ENCODE data around the gene MXD3.

Gene MXD3

GRCh38 chr5:177357459-177358351 is 46.0 kb upstream of the MXD3 start, which contains the start of gene RGS14:
RGS14 (plus strand) TSS chr5:177357924; CDS start chr5:177358025, 101 bp downstream.
- TF ChIP-seq, protein P1, sequence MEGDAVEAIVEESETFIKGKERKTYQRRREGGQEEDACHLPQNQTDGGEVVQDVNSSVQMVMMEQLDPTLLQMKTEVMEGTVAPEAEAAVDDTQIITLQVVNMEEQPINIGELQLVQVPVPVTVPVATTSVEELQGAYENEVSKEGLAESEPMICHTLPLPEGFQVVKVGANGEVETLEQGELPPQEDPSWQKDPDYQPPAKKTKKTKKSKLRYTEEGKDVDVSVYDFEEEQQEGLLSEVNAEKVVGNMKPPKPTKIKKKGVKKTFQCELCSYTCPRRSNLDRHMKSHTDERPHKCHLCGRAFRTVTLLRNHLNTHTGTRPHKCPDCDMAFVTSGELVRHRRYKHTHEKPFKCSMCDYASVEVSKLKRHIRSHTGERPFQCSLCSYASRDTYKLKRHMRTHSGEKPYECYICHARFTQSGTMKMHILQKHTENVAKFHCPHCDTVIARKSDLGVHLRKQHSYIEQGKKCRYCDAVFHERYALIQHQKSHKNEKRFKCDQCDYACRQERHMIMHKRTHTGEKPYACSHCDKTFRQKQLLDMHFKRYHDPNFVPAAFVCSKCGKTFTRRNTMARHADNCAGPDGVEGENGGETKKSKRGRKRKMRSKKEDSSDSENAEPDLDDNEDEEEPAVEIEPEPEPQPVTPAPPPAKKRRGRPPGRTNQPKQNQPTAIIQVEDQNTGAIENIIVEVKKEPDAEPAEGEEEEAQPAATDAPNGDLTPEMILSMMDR (IDR thresholded peaks at IDR 0.05): no peak
- peaks cover 0 to 16% (median 2%) of the 10 kb centered on the region in 4 donors for H3K4me1 ChIP-seq
- peak within 1 kb of the TSS; percentile 22 to 43 for H3K4me3 ChIP-seq
- no peaks in the 10 kb centered on the region for H3K9me3 ChIP-seq
- no peaks in the 10 kb centered on the region for H3K36me3 ChIP-seq
- no peak for DNase-seq
- no peak within 1 kb of the TSS for H3K27ac ChIP-seq
- intact Hi-C loops (cut with DNase I; ENCODE audit: low total_unique reads): no loop called here
- H3K27me3 ChIP-seq: peaks cover 0 to 13% of the 10 kb centered on the region in 2 donors

DNA sequence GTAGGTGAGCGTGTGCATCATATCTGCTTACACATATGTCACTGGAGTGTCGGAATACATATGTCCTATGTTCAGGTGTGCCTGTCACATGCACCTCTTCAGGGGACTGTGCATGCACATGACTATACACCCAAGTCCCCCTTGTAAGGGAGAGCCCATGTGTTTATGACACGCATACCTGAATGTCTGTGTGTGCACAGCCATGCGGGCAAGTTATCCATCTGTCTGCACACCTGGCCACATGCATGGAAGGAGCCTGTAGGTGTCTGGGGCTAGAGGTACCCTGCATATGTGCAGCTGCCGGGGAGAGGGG is 45.4 kb upstream of the MXD3 start:
- no peaks in the 10 kb centered on the region for H3K36me3 ChIP-seq
- TF ChIP-seq, protein P1 (IDR thresholded peaks at IDR 0.05): no peak
- H3K4me1 ChIP-seq: peaks cover 0 to 13% (median 2%) of the 10 kb centered on the region in 4 donors
- H3K27ac ChIP-seq: no peak overlapping the region
- H3K27me3 ChIP-seq: peaks cover 0 to 13% of the 10 kb centered on the region in 2 donors
- no peak for DNase-seq
- H3K4me3 ChIP-seq: no peak overlapping the region
- intact Hi-C loops (cut with DNase I; ENCODE audit: low total_unique reads): no loop called here
- no peaks in the 10 kb centered on the region for H3K9me3 ChIP-seq

DNA sequence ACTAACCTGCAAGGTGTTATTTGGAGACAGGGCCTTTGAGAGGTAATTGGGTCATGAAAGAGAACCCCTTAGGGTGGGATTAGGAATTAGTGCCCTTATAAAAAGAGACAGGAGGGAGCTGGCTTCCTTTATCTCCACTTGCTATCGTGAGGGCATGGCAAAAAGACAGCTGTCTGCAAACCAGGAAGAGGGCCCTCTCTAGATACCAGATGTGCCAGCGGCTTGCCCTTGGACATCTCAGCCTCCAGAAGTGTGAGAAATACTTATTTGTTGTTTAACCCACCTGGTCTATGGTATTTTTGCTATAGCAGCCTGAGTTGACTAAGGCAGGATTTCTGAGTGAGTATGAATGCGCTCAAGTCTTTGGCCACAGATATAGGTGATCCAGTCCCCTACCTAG is 45.0 kb upstream of the MXD3 start:
- no peaks in the 10 kb centered on the region for H3K9me3 ChIP-seq
- no peak for DNase-seq
- intact Hi-C loops (cut with DNase I; ENCODE audit: low total_unique reads): no loop called here
- no peaks in the 10 kb centered on the region for H3K36me3 ChIP-seq
- H3K4me3 ChIP-seq: no peak overlapping the region
- TF ChIP-seq, protein P1 (IDR thresholded peaks at IDR 0.05): no peak
- no peak overlapping the region for H3K27ac ChIP-seq
- peaks cover 0 to 13% (median 3%) of the 10 kb centered on the region in 4 donors for H3K4me1 ChIP-seq
- H3K27me3 ChIP-seq: peaks cover 0 to 13% of the 10 kb centered on the region in 2 donors

DNA sequence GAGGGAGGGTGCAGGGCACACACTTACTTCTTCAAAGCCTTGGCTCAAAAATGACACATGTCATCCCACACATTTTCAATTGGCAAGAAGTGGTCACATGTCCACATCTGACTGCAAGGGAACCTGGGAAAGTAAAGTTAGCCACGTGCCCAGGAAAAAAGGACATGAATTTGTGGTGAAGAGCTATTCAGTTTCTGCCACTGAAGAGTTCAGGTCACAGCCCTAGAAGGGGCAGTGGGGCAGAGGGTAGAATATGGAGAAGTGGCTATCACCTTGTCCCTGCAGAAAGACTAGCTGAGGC is 44.1 kb upstream of the MXD3 start:
- Histone ChIP-seq H3K27ac (no peak overlapping the region), H3K27me3 (peaks cover 0 to 13% of the 10 kb centered on the region in 2 donors), H3K4me1 (peaks cover 0 to 17% (median 4%) of the 10 kb centered on the region in 4 donors), H3K4me3 (no peak overlapping the region), H3K9me3 (no peaks in the 10 kb centered on the region), H3K36me3 (no peaks in the 10 kb centered on the region)
- TF ChIP-seq, protein P1 (IDR thresholded peaks at IDR 0.05): no peak
- intact Hi-C loops (cut with DNase I; ENCODE audit: low total_unique reads): no loop called here
- DNase-seq: no peak

GRCh38 chr5:177355162-177355867 is 43.6 kb upstream of the MXD3 start:
- intact Hi-C loops (cut with DNase I; ENCODE audit: low total_unique reads): no loop called here
- TF ChIP-seq, protein P1 (IDR thresholded peaks at IDR 0.05): no peak

More at GRCh38 chr5:177355162-177355867, 43.6 kb upstream of the MXD3 start:
- H3K27ac ChIP-seq: no peak overlapping the region
- peaks cover 0 to 13% of the 10 kb centered on the region in 2 donors for H3K27me3 ChIP-seq
- H3K4me1 ChIP-seq: peaks cover 0 to 22% (median 9%) of the 10 kb centered on the region in 4 donors
- no peaks in the 10 kb centered on the region for H3K36me3 ChIP-seq
- H3K9me3 ChIP-seq: no peaks in the 10 kb centered on the region
- H3K4me3 ChIP-seq: no peak overlapping the region
- DNase-seq: no peak

All from tibial artery (tissue), 4 donors.